Central memory CD8-positive, alpha-beta T cell (primary cell): ENCODE data around the gene FXYD7.

ENCODE experiments used
- ATAC-seq: fragments of 150-1000 bp; cut with Tn5 transposase; replicated peaks from 2 replicates; pipeline ENCODE4 v1.10.0; 2022; ENCODE audit warnings: mild to moderate bottlenecking, moderate FRiP score, moderate number of reproducible peaks; ENCODE audit not compliant: poor library complexity, severe bottlenecking; ENCODE audit errors: extremely low read depth
- DNase-seq, 2 donors: peaks; one replicate each; pipeline ENCODE4 v3.0.0; 2021; ENCODE audit warnings: low spot score in 2 of 2
- H3K27ac Mint-ChIP-seq: one replicate; pipeline ENCODE4 v1.8.0; 2022; ENCODE audit warnings: low read depth, mild to moderate bottlenecking, moderate library complexity, mixed read lengths
- H3K27me3 Mint-ChIP-seq: one replicate; pipeline ENCODE4 v1.8.0; 2022; ENCODE audit warnings: mixed read lengths
- H3K36me3 Mint-ChIP-seq: one replicate; pipeline ENCODE4 v1.8.0; 2022; ENCODE audit warnings: mild to moderate bottlenecking, moderate library complexity, mixed read lengths; ENCODE audit not compliant: insufficient read depth
- H3K4me1 Mint-ChIP-seq: one replicate; pipeline ENCODE4 v1.8.0; 2022; ENCODE audit warnings: mixed read lengths
- H3K4me3 Mint-ChIP-seq: one replicate; pipeline ENCODE4 v1.8.0; 2022; ENCODE audit warnings: mild to moderate bottlenecking, moderate library complexity, mixed read lengths
- H3K9me3 Mint-ChIP-seq: one replicate; pipeline ENCODE4 v1.8.0; 2022; ENCODE audit warnings: mixed read lengths

FXYD7 gene

DNA sequence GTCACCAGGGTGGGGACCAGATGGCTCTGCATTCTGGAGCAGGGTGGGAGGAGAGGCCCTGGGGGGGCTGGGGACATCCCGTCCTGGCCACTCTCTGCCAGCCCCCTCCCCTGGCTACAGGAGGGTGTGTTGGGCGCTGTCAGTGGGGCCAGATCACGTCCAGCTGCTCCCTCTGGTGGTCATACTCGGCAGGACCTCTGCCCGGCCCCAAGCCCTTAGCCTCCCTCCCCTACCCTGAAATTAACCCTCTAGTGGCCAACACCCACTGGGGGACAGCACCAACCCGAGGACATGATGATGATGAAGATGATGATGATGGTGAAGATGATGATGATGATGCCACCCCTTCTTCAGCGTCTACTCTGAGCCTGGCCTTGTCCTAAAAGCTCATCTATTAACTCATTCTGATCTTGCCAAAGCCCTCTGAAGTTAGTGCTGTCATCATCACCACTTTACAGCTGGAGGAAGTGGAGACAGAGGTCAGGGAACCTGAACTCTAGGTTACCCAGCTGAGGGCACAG lies 7.6 kb upstream of the FXYD7 start:
- peaks cover 11% of the 10 kb centered on the region for H3K9me3 Mint-ChIP-seq
- H3K27ac Mint-ChIP-seq, result no peak overlapping the region
- no peak overlapping the region for H3K4me3 Mint-ChIP-seq
- H3K4me1 Mint-ChIP-seq, result peaks cover 13% of the 10 kb centered on the region
- peak; percentile 65 for ATAC-seq
- peak; percentile 38 to 51 for DNase-seq
- H3K27me3 Mint-ChIP-seq, result no peaks in the 10 kb centered on the region
- peaks cover 3% of the 10 kb centered on the region for H3K36me3 Mint-ChIP-seq

DNA sequence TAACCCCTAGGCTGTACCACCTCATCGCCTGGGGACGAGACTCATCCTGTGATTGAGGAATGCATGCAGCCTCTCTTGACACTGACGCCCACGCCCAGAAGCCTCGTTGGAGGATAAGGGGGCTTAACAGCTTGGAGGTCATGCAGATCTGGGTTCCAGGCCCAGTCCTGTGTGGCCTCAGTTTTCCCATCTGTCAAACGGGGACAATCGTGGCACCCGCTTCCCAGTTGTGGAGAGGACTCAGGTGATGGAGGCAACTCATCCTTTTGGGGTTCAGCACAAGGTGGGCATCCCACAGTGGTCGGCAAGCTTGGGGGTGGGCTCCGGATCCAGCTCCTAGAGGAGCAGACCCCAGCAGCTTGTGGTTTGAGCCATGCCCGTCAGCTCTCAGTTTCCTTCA lies 6.8 kb upstream of the FXYD7 start:
- H3K4me1 Mint-ChIP-seq, result peaks cover 21% of the 10 kb centered on the region
- DNase-seq (no peak), ATAC-seq (no peak)
- H3K9me3 Mint-ChIP-seq, result peaks cover 11% of the 10 kb centered on the region
- no peaks in the 10 kb centered on the region for H3K27me3 Mint-ChIP-seq
- H3K4me3 Mint-ChIP-seq, result no peak overlapping the region
- no peak overlapping the region for H3K27ac Mint-ChIP-seq
- H3K36me3 Mint-ChIP-seq, result peaks cover 3% of the 10 kb centered on the region

DNA sequence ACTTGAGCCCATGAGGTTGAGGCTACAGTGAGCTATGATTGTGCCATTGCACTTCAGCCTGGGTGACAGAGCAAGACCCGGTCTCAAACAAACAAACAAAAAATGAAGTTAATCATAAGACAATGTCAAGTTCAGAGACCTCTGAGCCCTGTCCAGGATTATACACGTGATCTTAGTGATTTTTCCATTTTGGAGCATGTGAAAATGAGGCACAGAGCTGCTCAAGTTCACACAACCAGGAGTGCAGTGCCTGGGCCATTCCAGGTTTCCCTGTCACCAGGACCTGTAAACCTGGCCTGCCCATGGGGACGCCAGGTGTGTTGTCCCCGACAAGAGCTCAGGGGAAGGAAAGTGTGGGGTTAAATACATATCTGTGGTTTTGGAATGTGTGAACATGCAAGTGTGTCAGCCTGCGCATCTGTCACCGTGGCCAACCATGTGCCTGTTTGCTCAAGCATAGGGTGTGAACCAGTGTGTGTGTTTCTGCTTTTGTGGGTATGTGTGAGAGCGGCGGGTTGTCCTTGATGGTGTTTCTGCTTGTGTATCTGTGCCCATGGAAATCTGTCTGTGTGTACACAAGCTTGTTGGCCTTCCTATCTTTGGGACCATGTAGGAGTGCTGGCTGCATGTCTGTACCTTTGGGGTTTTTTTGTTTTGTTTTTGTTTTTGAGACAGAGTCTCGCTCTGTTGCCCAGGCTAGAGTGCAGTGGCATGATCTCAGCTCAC lies 5.9 kb upstream of the FXYD7 start:
- Mint-ChIP-seq H3K36me3 (peaks cover 3% of the 10 kb centered on the region), H3K27ac (no peak overlapping the region), H3K27me3 (no peaks in the 10 kb centered on the region), H3K4me3 (no peak overlapping the region), H3K9me3 (peaks cover 11% of the 10 kb centered on the region), H3K4me1 (peaks cover 30% of the 10 kb centered on the region)
- ATAC-seq (no peak), DNase-seq (no peak)

DNA sequence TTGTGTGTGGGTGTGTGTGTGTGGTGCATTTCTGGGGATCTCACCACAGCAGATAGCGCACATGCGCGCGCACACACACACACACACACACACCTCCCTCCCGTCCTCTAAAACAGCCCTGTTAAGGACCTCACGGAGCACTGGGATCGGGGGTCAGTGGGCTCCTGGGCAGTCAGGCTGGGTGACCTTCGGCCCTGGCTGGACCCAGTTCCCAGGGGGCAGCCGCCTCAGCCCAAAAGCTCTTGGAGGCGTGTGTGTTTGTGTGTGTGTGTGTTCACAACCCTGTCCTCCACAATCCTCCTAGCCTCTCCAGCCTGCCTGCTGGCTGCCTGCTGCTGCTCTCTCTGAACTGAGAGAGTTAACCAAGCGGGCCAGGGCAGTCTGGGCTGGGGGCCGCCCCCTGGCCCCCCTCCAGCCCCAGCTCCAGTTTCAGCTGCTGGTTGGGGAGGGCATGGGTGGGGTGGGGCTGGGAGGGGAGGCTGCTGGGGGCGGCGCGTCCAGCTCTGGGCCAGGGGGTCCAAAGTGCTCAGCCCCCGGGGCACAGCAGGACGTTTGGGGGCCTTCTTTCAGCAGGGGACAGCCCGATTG lies 4.7 kb upstream of the FXYD7 start, which contains the start of gene FXYD1:
FXYD1 (plus strand) TSS at position 520 of the 588 bp plus-strand sequence. CDS start 1,256 bp downstream, outside the sequence.
- H3K36me3 Mint-ChIP-seq, result peaks cover 3% of the 10 kb centered on the region
- no peaks in the 10 kb centered on the region for H3K9me3 Mint-ChIP-seq
- DNase-seq (no peak), ATAC-seq (no peak)
- H3K4me1 Mint-ChIP-seq, result peaks cover 41% of the 10 kb centered on the region
- no peaks in the 10 kb centered on the region for H3K27me3 Mint-ChIP-seq
- no peak within 1 kb of the TSS for H3K4me3 Mint-ChIP-seq
- no peak within 1 kb of the TSS for H3K27ac Mint-ChIP-seq

DNA sequence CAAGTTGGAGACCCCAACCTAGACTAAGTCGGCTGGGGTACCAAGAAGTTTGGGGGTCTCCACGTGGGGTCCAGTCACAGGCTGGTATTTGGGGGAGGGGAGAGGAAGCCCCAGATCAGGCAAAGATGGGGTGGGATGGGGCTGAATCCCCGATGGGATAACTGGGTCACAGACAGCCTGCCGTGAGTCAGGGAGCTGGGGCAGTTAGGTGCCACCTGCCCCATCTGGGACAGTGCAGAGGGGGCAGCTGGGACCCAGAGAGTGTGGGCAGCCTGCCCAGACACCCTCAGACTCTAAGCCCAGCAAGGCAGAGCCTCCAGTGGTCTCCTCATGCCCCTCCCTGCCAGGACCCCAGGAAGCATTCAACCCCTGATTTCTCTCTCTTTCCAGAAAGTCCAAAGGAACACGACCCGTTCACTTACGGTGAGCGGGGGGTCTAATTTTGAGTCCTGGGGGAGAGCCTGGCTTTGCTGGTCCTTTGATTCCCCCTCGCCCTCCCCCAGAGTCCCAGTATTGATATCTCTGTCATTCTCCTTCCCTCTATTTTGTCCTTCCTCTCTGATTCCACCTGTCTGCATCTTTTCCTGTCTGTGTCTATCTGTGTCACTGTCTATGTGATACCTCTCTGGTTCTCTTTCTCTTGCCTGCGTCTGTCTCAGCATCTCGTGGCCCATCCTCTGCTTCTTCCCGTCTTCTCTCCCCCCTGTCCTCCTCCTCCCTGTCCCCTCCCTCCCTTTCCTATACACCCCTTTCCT lies 2.7 kb upstream of the FXYD7 start:
- Mint-ChIP-seq H3K27me3 (no peaks in the 10 kb centered on the region), H3K9me3 (no peaks in the 10 kb centered on the region), H3K4me3 (peak overlapping the region; percentile 75), H3K4me1 (peaks cover 55% of the 10 kb centered on the region), H3K36me3 (peaks cover 3% of the 10 kb centered on the region), H3K27ac (peak overlapping the region; percentile 41)
- DNase-seq (no peak), ATAC-seq (no peak)

DNA sequence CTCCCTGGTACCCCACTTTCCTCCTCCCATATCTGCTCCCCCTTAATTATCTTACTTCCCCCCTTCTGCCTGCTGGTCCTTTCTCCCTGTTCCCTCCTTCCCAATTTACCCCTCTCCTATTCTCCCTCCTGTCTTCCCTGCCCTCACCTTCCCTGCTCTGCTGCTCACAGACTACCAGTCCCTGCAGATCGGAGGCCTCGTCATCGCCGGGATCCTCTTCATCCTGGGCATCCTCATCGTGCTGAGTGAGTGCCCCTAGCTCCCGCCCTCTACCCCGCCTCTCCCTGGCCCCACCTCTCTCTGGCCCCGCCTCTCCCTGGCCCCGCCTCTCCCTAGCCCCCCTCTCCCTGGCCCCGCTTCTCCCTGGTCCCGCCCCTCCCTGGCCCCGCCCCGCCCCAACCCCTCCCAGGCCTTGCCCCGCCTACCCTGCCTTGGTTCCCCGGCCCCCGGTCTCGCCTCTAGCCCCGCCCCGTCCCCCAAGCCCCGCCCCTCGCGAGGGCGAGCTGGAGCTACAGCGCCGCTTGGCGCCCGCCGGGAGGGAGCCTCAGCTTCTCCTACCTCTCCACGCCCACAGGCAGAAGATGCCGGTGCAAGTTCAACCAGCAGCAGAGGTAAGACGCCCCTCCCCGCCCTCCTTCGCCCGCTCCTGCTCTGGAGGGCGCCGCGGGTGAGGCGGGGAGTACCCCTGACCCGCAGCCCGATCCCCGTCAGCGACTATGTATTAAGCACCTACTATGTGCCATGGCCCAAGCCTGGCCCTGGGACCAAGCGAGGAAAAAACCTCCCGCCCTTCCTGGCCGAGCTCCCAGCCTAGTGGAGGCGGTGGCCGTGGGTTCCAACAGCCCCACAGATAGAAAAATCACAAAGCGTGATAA lies 1.9 kb upstream of the FXYD7 start:
- ATAC-seq (peak; percentile 76), DNase-seq (peak; percentile 85 to 86)
- peaks cover 55% of the 10 kb centered on the region for H3K4me1 Mint-ChIP-seq
- H3K27me3 Mint-ChIP-seq, result no peaks in the 10 kb centered on the region
- H3K36me3 Mint-ChIP-seq, result no peaks in the 10 kb centered on the region
- peak overlapping the region; percentile 41 for H3K27ac Mint-ChIP-seq
- peak overlapping the region; percentile 75 for H3K4me3 Mint-ChIP-seq
- no peaks in the 10 kb centered on the region for H3K9me3 Mint-ChIP-seq

DNA sequence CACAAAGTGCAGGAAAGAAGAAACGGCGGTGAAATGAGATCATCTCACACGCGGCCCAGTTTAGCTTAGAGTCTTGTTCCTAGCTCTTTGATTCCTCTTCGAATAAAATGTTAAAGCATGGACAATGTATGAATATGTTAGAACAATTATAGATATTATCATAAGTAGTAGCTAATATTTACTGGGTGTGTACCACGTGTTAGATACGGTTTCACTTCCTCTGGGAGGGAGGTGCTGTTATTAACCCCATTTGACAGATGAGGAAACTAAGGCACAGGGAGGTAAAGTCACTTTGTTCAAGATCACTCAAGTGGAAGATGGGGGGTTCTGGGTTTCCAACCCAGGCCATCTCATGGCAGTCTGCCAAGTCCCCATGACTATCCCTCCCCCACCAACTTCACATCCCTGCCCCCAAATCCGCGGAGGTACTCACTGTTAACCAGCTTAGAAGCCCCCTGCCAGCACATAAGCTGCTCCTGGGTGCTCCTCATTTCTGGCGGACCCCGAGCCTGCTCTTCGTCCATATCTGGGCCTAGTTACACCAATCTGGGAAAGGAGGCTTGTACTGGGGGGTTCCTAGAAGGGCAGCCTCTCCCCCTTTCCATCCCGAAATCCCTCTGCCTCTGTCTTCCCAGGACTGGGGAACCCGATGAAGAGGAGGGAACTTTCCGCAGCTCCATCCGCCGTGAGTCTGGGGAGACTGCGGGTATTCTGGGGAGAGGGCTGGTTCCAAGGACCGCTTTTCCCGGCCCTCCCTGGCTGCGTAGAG lies 1.0 kb upstream of the FXYD7 start:
- Mint-ChIP-seq H3K27ac (no peak overlapping the region), H3K4me3 (peak overlapping the region; percentile 75), H3K27me3 (no peaks in the 10 kb centered on the region), H3K36me3 (no peaks in the 10 kb centered on the region), H3K9me3 (no peaks in the 10 kb centered on the region), H3K4me1 (peaks cover 54% of the 10 kb centered on the region)
- peak; percentile 17 for ATAC-seq
- no peak for DNase-seq

DNA sequence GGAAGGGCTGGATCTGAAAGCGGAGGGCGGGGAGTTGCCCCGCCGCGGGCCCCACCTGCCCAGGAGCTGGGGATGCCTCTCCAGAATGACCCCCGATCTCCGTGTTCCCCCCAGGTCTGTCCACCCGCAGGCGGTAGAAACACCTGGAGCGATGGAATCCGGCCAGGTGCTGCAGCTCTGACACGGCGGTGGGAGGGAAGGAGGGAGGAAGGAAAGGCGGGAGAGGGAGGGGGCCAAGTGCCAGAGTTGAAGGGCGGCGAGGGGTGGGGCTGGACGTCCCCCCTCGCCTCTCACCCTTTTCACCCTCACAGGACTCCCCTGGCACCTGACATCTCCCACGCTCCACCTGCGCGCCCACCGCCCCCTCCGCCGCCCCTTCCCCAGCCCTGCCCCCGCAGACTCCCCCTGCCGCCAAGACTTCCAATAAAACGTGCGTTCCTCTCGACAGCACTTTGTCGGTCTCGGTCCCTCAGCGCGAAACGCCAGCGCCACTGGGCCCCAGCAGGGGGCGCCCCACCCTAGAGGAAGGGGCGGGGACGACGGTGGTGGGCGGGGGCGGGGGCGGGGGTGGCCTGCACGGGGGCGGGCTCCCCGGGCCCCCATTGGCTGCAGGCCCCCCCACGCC lies 337 bp upstream of the FXYD7 start:
- Mint-ChIP-seq H3K9me3 (no peaks in the 10 kb centered on the region), H3K4me1 (peaks cover 48% of the 10 kb centered on the region), H3K36me3 (no peaks in the 10 kb centered on the region), H3K27me3 (no peaks in the 10 kb centered on the region), H3K4me3 (peak overlapping the region; percentile 75), H3K27ac (no peak overlapping the region)
- DNase-seq (peak; percentile 44 to 70), ATAC-seq (peak; percentile 31)

DNA sequence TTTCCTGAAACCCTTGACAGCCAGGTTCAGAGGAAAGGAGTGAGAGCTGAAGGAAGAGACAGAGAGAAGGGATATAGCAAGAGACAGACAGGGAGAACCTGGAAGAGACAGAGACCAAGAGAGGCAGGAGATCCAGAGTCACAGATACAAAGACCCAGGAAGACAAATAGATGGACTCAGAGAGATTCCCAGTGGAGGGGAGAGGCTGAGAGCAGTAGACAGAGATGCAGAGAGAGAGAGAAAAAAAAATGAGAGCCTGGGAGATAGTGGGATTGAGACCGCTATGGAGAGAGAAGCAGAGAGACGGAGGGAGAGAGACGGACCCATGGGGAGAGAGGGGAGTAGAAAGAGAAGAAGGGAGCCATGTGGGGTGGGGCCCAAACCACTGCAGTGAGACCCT lies 763 bp downstream of the FXYD7 start:
- ATAC-seq (no peak), DNase-seq (no peak)
- H3K4me3 Mint-ChIP-seq, result peak overlapping the region; percentile 75
- H3K36me3 Mint-ChIP-seq, result no peaks in the 10 kb centered on the region
- no peaks in the 10 kb centered on the region for H3K9me3 Mint-ChIP-seq
- no peak overlapping the region for H3K27ac Mint-ChIP-seq
- H3K4me1 Mint-ChIP-seq, result peaks cover 48% of the 10 kb centered on the region
- H3K27me3 Mint-ChIP-seq, result no peaks in the 10 kb centered on the region

DNA sequence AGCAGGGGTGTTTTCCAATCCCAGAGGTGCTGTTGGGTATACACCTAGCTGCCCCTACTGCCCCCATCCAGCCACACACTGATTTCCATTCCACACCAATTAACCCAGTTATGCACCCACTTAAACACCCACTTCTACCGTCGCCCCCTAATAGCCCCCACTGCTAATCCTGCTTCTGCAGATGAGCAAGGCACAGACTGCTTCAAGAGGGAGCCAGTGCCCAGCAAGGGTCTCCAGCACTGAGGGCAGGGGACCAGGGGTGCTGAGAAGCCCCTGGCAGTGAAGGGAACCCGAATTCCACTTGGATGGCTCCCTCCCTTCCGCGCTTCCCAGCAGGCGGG lies 1.2 kb downstream of the FXYD7 start:
- Mint-ChIP-seq H3K36me3 (no peaks in the 10 kb centered on the region), H3K4me1 (peaks cover 48% of the 10 kb centered on the region), H3K27ac (no peak overlapping the region), H3K27me3 (no peaks in the 10 kb centered on the region), H3K9me3 (no peaks in the 10 kb centered on the region), H3K4me3 (peak overlapping the region; percentile 75)
- DNase-seq, result no peak
- no peak for ATAC-seq

DNA sequence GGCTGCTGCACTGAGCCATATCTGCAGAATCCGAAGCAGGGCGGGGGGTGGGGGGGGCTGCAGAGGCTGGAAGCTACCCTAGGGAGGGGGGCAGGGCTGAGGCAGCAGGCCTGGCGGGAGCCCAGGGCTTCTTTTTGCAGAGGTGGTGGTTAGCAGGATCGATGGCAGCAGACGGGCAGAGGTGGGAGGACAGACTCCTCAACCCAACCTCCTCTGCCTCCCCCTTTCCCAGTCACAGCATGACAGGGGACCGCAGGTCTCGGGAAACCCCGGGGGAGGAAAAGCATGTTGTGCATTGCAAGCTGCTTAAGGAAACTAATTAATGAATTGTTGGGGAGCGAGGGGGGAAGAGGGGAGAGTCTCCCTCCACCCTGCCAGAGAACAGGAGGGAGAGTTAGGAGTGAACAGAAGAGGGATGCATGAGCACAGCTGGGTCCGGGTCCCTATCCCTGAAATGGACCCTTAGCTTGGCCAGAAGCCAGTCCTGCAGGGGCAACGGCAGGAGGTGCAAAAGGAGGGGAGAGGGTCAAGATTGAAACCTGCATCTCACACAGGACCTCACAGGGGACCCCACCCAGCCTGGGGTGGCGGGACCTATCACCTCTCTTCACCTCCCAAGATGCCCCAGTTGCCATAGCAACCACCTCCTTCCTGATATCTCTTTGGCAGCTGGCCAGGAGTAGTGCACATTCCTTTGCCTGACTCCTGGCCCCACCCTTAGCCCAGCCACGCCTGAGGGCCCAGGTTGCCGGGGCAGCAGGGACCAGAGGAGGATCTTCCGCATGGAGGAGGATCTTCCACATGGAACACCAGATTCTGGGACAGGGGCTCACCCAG lies 1.8 kb downstream of the FXYD7 start:
- Mint-ChIP-seq H3K27ac (no peak overlapping the region), H3K4me3 (no peak overlapping the region), H3K9me3 (no peaks in the 10 kb centered on the region), H3K27me3 (no peaks in the 10 kb centered on the region), H3K36me3 (no peaks in the 10 kb centered on the region), H3K4me1 (peaks cover 48% of the 10 kb centered on the region)
- no peak for ATAC-seq
- DNase-seq, result no peak
